Activated gamma-delta T cell treated with Interleukin-2 at 50 U/mL for 16 hours (primary cell): ENCODE results near the gene KCNH1.

ENCODE experiments used
- DNase-seq: peaks from one replicate; pipeline ENCODE4 v3.0.0-alpha.2; 2020

KCNH1 gene

GRCh38 chr1:210627755-210628154 is 506.2 kb downstream of the KCNH1 start:
- no peak for DNase-seq
